HL-60/S4 treated with retinoic acid at 250 ng/mL for 4 days and 3 days (cell line): ENCODE measurements around the gene WEE2.

ENCODE experiments used
- in situ Hi-C: fragments of 300-500 bp; cut with MboI; formaldehyde crosslinking; loops from 2 replicates; pipeline ENCODE4 v1.7.0; 2022; ENCODE audit warnings: low sequenced_read_pairs

Gene WEE2

DNA sequence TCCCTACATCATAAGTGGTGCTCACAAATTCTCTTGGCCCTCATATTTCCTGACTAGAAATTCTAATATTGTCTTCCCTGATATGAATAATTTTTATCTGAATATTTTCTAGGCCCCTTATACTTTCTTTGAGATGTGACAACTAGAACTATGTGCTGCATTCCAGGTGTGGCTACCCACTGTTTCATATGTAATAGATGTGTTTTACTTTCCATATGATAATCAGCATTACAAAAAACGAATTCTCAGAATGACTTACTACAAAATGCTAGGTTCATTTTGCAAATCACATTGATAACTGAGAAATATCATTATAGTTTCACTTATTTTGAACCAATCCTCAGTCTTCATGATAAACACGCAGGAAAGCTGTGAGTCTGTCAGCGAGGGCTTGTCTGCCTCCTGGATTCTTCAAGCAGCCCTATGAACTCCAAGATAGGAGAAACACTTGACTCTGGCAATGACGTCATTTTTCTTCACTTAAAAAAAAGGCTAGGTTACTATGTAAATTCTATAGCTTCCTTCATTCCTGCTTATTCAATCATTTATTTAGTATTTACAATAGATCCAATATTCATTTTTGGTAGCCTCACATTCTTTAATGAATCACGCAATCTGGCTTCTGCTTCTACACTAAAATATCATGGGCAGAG, 4.6 kb downstream of the WEE2 start:
- in situ Hi-C loops = no loop called here

DNA sequence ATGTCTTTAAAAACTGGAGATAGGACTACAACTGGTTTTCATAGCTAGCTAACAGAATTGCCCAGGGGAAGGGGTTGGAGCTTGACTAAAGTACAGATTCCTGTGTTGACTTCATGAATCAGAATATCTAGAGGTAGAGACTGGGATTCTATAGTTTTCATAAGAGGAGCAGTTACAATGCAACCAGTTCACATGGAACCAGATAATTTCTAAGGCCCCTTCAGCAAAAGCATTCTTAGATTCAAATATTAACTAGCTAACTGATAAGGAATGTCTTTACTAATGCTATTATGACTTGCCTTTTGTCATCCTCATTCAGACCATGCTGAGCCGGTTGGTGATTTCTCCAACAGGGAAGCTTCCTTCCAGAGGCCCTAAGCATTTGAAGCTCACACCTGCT, 5.7 kb downstream of the WEE2 start:
- in situ Hi-C loops = no loop called here

DNA sequence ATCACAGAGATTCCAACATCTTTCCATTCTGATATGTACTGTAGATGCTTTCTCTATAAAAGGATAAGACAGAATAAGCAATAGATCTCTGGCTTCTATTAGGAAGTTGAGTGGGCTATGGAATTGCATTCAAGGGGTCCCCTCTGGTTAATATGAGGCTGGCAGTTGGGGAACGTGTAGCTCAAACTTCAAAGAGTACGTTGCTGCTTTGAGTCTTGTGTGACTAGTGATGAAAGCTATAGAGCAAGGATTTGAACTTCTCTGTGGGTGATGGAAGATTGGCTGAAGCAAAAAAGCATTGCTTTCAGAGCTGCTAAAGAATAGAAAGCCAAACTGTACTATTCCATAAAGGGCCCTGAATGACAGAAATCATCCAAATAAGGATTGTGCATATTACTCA, 6.4 kb downstream of the WEE2 start:
- in situ Hi-C loops = no loop called here

DNA sequence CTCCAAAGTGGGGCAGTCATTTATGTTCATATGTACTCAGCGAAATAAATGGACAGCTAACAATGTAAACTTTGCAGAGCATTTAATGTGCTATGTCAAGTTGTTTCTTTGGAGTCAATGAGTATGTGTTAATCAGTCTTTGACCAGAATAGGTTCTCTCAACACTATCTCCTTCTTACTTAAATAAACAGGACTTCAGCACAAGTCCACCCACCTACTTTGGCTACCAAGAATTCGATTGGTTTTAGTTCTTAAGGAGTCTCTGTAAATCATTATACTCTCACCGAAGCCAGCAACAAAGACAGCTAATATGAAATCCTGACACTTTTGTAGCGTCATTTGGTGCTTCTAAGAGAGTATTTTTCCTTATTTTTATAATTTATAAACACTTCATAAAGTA, 6.9 kb downstream of the WEE2 start:
- in situ Hi-C loops = no loop called here

DNA sequence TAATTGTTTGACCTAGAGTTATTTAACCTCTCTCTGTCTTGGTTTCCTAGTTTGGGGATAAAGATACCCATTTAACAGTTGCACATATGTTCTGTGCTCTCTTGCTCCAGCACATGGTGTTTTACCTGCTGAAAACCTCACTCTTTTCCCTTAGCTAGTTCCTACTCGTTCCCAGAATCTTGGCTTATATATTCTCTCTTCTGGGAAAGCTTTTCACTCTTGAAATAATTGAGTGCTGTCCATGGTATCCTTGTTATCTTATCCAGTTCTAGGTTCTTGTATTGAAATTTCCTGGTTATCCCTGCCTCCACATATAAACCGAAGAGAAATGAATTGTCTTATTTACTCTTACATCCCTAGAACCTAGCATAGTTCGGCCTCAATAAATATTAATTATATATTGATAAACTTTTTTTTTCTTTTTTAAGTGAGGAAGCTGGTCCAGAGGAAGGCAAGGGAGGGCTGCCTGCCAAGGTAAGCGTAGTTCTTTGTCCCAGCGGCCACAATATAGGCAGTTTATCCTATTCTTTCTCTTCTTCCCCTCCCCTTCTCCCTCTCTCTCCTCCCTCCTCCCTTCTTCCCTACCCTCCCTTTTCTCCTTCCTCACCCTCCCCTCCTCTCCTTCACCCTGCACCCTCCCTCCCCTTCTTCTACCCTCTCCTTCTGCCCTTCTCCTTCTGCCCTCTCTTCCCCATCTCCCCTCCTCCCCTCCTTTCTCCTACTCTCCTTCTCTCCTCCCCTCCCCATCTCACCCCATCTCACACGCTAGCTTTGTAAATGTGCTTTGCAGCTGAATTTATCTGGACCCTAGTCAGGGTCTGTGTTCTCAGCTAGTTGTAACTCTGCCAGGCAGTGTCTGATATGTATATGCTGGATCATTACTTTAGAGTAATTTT, 7.9 kb downstream of the WEE2 start:
- in situ Hi-C loops = no loop called here

DNA sequence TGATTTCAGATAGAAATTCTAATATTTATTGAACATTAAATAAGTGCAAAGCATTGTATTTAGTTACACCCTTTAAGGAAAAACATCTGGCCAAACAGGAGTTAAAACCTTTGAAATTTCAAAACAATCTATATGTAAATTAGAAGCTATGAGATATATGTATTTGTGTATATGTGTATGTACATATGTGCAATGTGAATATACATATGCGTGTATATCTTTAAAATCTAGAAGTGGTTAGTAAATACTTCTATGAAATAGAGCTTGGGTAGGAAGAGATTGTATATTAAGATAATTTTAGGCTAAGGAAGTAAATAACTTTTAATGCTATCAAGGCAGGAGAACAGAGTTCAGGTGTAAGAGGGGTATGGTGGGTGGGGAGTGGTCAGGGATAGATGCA, 9.3 kb downstream of the WEE2 start:
- in situ Hi-C loops = no loop called here

DNA sequence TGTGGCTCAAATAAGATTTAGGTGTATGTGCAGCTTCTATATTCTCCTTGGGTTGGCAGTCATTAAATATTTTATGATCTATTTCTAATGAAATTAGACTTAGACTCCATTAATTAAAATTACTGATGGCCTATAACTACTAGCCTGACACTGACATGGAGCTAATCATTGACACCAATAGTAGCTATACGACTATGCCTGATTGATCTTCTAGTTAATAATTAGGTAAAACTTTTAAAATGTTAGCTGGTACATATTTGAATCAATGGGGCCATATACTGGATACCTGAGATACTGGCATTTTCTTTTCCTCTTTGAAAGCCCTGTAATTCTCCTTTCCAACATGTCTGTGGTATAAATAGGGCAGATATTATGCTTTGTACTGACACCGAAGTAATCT, 14.4 kb downstream of the WEE2 start:
- in situ Hi-C loops = no loop called here

DNA sequence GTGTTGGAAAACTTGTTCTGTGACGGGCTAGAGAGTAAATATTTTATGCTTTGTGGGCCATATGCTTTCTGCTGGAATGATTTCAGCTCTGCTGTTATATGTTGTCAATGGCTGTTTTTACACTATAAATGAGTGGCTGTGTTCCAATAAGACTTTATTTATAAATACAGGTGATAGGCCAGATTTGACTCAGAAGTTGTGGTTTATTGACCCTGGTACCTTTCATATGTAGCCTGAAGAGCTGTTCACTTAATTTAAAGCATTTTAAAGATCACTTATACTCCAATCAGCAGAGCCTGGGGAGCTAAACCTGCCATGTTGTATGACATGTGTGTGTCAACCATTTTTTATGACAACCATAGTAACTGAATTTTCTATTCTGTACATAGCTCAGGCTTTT, 20.9 kb downstream of the WEE2 start:
- in situ Hi-C loops = no loop called here

DNA sequence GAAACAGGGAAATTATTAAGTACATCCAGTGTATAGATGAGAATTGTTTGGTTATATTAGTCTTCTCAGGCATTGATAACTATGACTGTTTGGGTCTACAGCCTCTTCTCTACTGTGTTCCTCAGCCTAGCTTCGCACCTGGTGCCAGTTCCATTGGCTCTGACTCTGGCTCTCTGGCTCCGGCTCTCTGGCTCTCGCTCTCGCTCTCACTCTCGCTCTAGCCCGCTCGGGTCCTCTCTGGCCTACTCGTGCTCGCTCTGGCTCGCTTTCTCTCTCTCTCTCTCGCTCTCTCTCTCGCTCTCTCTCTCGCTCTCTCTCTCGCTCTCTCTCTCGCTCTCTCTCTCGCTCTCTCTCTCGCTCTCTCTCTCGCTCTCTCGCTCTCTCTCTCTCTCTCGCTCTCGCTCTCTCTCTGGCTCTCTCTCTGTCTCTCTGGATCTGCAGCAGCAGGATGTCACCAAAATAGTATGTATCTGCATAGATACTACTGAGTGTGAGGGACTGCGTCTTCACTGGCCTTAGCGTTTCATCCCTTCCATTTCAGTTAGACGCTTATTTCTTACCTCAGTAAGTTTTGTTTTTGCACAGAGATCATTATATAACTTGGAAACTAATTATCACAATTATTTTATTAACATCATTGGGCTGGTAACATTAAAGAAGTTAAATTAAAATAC, 23.5 kb downstream of the WEE2 start:
- in situ Hi-C loops = no loop called here

DNA sequence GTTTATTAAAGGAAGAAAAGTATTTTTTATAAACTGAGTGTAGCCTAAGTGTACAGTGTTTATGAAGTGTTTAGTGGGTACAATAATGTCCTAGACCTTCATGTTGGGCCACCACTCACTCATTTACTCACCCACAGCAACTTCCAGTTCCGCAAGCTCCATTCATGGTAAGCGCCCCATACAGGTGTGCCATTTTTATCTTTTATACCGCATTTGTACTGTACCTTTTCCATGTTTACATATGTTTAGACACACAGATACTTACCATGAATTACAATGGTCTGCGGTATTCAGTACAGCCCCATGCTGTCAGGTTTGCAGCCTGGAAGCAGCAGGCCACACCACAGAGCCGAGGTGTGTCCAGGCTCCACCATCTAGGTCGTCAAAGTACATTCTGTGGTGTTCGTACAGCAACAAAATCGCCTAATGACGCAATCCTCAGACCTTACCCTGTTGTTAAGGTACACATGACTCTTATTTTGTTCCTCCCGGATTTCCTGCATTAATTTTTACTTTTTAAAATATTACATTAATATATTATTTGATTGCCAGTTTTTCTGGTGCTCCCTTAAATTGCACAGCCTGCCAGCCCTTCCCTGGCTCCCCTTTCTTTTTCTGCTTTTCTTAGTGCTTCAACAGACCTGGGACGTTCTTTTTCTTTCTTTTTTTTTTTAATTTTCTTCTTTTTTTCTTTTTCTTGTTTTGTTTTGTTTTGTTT, 29.1 kb downstream of the WEE2 start:
- in situ Hi-C loops = no loop called here

DNA sequence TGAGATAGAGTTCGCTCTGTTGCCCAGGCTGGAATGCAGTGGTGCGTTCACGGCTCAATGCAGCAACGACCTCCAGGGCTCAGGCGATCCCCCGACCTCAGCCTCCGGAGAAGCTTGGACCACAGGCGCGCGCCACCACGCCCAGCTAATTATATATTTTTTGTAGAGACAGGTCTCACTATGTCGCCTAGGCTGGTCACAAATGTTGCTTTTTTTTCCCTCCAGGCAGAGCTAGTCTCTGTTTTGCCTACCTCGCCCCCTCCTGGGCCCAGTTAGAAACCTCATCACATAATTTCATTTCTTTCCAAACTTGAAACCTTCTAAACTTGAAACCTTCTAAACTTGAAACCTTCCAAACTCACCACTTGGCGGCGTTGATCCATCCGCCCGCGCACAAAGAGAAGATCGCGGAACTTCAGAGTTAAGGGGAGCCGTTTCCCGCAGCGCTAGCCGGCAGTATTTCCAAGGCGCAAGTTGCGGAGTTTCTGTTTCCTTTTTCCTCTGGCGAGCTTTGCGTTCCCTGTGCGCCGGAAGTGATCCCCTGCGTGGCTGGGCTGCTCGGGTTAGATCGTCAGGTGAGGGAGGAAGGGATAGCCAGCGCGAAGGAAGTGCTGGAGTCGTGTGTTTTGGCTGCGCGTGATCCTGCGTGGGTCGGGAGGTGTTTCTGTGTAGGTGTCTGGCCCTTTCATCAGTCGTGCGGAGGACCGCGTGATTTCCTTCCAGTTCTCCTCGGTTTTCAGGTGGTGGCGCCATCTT, 29.9 kb downstream of the WEE2 start, which contains the start of gene SSBP1:
Gene SSBP1, plus strand, starts transcription at position 523 of the 756 bp plus-strand sequence. CDS start 809 bp downstream, outside the sequence.
- in situ Hi-C loops = no loop called here

DNA sequence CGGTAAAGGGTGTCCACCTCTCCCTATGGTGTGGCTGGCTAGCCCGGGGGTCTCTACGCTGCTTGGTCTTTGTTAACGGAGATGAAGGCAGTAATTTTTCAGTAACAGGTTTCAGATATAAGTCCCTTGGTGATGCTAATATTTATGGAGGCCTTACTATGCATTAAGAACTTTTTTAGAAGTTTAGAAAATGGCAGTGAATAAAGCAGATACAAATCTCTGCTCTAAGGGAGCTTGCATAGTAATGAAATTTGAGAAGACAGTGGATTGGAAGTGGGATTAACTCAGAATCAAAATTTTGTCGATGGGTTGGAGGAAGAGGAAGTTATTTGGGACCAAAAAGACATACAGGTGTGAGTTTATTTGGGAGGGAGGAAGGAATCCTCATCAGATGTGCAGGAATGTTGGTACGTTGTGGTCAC, 30.4 kb downstream of the WEE2 start:
- in situ Hi-C loops = no loop called here

DNA sequence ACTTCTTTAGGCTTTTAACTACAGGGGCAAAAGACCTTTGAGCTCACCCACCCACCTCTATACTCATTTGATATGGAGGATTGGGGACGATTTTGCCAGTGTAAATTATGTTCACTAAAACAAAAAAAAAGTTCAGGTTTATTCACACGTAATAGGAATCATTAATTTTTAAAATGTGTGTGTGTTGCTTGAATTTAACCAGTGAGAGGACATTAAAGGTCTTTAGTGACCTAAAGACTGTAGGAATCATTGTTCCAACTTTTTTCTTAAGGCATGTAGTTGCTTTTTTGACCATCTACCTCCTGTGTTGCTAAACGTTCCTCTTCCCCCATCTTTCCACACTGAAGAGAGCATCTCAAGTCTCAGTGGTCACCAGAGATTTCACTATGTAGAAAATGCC, 31.1 kb downstream of the WEE2 start:
- in situ Hi-C loops = no loop called here

DNA sequence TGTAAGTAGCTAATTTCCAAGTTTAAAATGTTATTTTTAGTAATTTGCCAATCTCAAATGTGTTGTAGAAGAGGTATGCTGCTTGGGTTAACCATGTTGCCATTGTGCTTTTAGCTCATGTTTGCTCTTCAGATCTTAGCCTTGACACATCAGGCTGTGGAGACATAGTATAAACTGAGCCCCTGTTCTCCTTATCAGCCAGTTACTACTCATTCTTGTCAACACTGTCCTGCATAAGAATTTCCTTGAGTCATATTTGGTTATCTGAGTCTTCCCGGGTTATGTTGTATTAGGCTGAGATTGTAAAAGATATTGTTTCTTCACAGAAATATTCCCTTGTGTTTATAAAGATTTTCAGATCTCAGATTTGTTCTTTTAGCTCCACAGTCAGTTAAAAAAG, 34.1 kb downstream of the WEE2 start:
- in situ Hi-C loops = no loop called here

DNA sequence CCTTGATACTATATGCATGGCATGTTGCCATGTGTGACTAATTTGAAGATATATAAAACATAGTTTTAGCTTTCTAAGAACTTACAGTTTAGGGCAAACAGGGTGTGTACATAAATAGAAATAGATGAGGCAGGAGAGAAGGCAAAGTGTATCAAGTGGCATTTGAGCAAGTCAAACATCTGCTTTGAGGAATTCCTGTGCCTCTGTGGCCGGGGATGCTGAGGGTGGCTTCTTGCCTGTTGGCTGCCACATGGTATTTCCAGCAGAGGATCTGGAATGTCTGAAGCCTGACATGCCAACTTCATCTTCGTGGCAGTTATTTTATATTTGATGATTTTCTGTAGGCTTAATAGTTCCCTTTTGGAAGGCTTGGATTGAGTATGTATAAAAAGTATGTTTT, 36.0 kb downstream of the WEE2 start:
- in situ Hi-C loops = no loop called here

DNA sequence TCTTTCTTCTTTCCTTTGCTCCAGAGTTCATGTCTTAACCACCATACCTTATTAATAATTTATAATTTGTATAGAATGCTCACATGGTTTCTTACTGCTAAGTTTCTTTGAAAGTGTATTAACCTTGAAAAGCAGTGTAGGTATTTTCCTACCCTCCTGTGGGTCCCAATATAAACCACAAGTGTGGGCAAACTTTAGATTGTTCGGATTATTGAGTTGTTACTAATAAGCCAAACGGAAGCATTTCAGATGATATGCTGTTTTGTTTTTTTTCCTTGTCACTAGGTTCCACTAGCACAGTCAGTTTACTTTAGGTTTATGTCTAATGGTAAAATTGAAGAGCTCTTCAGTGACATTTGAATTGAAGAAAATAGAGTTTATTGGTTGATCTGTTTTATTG, 40.2 kb downstream of the WEE2 start:
- in situ Hi-C loops = no loop called here

DNA sequence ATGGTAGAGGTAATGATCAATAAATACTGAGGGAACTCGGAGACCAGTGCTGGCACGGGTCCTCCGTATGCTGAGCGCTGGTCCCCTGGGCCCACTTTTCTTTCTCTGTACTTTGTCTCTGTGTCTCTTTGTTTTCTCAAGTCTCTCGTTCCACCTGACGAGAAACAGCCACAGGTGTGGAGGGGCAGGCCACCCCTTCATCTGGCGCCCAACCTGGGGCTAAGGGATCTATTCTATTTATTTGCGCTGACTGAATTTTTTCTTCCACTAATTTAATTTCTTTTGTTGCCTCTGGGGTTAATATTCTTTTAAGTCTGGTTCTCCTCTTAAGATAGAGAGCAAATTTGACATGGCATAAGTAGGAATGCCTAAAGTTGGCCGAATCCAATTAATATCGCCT, 43.8 kb downstream of the WEE2 start:
- in situ Hi-C loops = loop anchor here (25.0 kb wide), 1 partner anchor 435 kb away; no protein-coding TSS in a partner anchor

DNA sequence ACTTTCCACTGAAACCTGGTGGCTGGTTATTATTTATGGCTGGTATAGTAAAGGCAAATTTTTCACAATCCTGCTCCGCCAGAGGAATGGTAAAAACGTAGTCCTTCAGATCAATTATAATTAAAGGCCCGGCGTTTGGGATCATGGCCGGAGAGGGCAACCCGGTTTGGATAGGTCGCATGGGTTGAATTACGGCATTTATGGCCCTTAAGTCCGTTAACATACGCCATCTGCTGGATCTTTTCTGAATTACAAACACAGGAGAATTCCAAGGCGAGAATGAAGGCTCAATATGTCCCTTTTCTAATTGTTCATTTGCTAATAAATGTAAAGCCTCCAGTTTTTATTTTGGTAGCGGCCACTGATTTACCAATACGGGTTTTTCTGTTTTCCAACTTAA, 44.5 kb downstream of the WEE2 start:
- in situ Hi-C loops = loop anchor here (25.0 kb wide), 1 partner anchor 435 kb away; no protein-coding TSS in a partner anchor

DNA sequence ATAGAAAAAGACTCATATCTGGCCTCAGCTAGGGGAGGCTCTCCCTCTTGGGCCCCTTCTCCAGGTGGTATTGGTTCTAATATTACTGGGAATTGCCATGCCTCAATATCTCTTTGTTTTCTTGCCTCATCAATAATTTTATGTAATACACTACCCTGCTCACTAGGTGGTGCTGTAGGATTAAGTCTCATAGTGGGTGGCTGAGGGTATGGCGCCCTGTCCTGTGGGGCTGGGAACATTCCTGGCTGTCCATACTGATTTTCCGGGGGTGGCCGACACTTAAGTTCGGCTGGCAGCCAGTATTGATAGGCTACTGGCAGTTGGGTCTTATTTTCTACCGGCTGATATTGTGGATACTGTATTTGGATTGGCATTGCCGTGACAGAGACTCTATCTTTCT, 46.8 kb downstream of the WEE2 start:
- in situ Hi-C loops = loop anchor here (25.0 kb wide), 1 partner anchor 432 kb away; no protein-coding TSS in a partner anchor

DNA sequence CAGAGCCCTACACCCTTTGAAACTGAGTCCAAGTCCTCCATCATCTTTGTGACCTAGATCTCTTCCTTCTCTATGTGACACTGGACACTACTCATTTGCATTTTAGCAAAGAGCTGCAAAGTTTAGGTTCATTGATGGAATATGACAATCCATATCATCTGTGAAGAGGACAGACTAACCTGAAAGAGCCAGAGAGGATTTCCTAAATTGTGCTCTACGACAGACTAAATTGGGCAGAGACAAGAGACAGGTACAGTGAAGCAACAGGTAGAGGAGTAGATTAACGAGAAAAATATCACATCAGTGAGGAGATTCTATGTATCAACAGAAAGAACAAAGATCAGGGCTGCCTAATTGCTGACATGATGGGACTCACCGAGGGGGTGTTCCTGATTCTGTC, 55.6 kb downstream of the WEE2 start, which contains the start of gene TAS2R3:
Gene TAS2R3, plus strand, starts transcription at position 301 of the 400 bp plus-strand sequence. Its CDS starts 62 bp downstream, at position 363.
- in situ Hi-C loops = loop anchor here (25.0 kb wide), 1 partner anchor 424 kb away; no protein-coding TSS in a partner anchor
